Endometrial microvascular endothelial cells (primary cell): ENCODE results near the gene C4orf54. TPM values are rescaled to one million over a fixed set of nuclear protein-coding genes. Genes with fewer than 3 reads are reported as not detected.

Experiments used
- in situ Hi-C: cut with HindIII; loops from 2 replicates; pipeline ENCODE4 v1.10.0; 2017; ENCODE audit warnings: low sequenced_read_pairs, low pct_unique_long_range_greater_than_20kb; ENCODE audit errors: inconsistent ontology term
- total RNA-seq: library from RNA; depleted of rRNA; stranded (reverse); fragments of >200 nt; gene quantifications from one replicate; pipeline ENCODE4 v1.2.3, GENCODE V29; 2015; ENCODE audit errors: inconsistent ontology term

C4orf54 gene
- not detected for total RNA-seq

- in situ Hi-C loops, result no loop called here
Measured at GRCh38 chr4:99657798-99658197, at the start of gene C4orf54. Gene C4orf54, minus strand, starts transcription at chr4:99657828. Its CDS starts 3,180 bp downstream, at chr4:99654648.

- in situ Hi-C loops, result no loop called here
Measured at GRCh38 chr4:99705891-99706290, 48.3 kb upstream of the C4orf54 start.

GRCh38 chr4:99696801-99697200 is 39.2 kb upstream of the C4orf54 start:
- in situ Hi-C loops, result no loop called here

GRCh38 chr4:99693140-99693539 is 35.5 kb upstream of the C4orf54 start:
- in situ Hi-C loops, result no loop called here

GRCh38 chr4:99690990-99691389 is 33.4 kb upstream of the C4orf54 start:
- in situ Hi-C loops, result no loop called here

- in situ Hi-C loops, result no loop called here
Measured at GRCh38 chr4:99690472-99690871, 32.8 kb upstream of the C4orf54 start.

- in situ Hi-C loops, result no loop called here
Measured at GRCh38 chr4:99687120-99687519, 29.5 kb upstream of the C4orf54 start.

GRCh38 chr4:99685234-99685633 is 27.6 kb upstream of the C4orf54 start:
- in situ Hi-C loops, result no loop called here

GRCh38 chr4:99683895-99684294 is 26.3 kb upstream of the C4orf54 start:
- in situ Hi-C loops, result no loop called here

- in situ Hi-C loops, result no loop called here
Measured at GRCh38 chr4:99679976-99680375, 22.3 kb upstream of the C4orf54 start.

GRCh38 chr4:99679204-99679603 is 21.6 kb upstream of the C4orf54 start:
- in situ Hi-C loops, result no loop called here

GRCh38 chr4:99677161-99677560 is 19.5 kb upstream of the C4orf54 start:
- in situ Hi-C loops, result no loop called here

- in situ Hi-C loops, result no loop called here
Measured at GRCh38 chr4:99670409-99671073, 12.9 kb upstream of the C4orf54 start.

- in situ Hi-C loops, result no loop called here
Measured at GRCh38 chr4:99669084-99669483, 11.5 kb upstream of the C4orf54 start.

GRCh38 chr4:99668472-99668871 is 10.8 kb upstream of the C4orf54 start:
- in situ Hi-C loops, result no loop called here

GRCh38 chr4:99665983-99666382 is 8.4 kb upstream of the C4orf54 start:
- in situ Hi-C loops, result no loop called here

GRCh38 chr4:99664716-99665115 is 7.1 kb upstream of the C4orf54 start:
- in situ Hi-C loops, result no loop called here

GRCh38 chr4:99661907-99662306 is 4.3 kb upstream of the C4orf54 start:
- in situ Hi-C loops, result no loop called here

- in situ Hi-C loops, result no loop called here
Measured at GRCh38 chr4:99658666-99659065, 1.0 kb upstream of the C4orf54 start.

- in situ Hi-C loops, result no loop called here
Measured at GRCh38 chr4:99655308-99656081, 2.1 kb downstream of the C4orf54 start.
